ENCODE data around the gene DIP2C.

- TF ChIP-seq, protein P1, sequence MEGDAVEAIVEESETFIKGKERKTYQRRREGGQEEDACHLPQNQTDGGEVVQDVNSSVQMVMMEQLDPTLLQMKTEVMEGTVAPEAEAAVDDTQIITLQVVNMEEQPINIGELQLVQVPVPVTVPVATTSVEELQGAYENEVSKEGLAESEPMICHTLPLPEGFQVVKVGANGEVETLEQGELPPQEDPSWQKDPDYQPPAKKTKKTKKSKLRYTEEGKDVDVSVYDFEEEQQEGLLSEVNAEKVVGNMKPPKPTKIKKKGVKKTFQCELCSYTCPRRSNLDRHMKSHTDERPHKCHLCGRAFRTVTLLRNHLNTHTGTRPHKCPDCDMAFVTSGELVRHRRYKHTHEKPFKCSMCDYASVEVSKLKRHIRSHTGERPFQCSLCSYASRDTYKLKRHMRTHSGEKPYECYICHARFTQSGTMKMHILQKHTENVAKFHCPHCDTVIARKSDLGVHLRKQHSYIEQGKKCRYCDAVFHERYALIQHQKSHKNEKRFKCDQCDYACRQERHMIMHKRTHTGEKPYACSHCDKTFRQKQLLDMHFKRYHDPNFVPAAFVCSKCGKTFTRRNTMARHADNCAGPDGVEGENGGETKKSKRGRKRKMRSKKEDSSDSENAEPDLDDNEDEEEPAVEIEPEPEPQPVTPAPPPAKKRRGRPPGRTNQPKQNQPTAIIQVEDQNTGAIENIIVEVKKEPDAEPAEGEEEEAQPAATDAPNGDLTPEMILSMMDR (IDR thresholded peaks at IDR 0.05): no peak
- no peak for TF ChIP-seq POLR2AphosphoS5 (IDR thresholded peaks at IDR 0.05; ENCODE audit: insufficient read depth in 1 of 2, low read depth in 1 of 2)
- TF ChIP-seq POLR2A (IDR thresholded peaks at IDR 0.05): no peak
Measured at GRCh38 chr10:552679-553078, 136.8 kb downstream of the DIP2C start.
